Endothelial cell of umbilical vein (primary cell): ENCODE results near the gene CBLB. TPM values are rescaled to one million over a fixed set of nuclear protein-coding genes. Genes with fewer than 3 reads are reported as not detected.

Experiments used
- BruUV-seq: library from RNA; stranded (reverse); fragments of 400-500 nt; replicated peaks from 2 replicates; lab custom pipeline; 2021; lab: Mats Ljungman, UMichigan
- CTCF ChIA-PET: fragments of 300-600, 350-600 bp; sonication (Branson Sonifier 250); formaldehyde crosslinking; loops from one replicate; lab custom pipeline; 2021; ENCODE audit warnings: antibody characterized with exemption, inconsistent platforms; lab: Charles Lee
- POLR2A ChIA-PET: fragments of 300-600, 350-600 bp; sonication (Branson Sonifier 250); formaldehyde crosslinking; loops from one replicate; lab custom pipeline; 2021; ENCODE audit warnings: antibody characterized with exemption, inconsistent platforms; lab: Charles Lee
- DNase-seq: peaks from one replicate; pipeline ENCODE4 v3.0.0-alpha.2; 2011; ENCODE audit warnings: low read depth, low spot score
- FAIRE-seq: peaks from 2 replicates; lab custom pipeline; 2011; peaks lifted over from hg19 to GRCh38; lab: Jason Lieb, UNC
- H2AFZ ChIP-seq: 2 replicates; pipeline ENCODE4 v1.6.0; 2012; ENCODE audit warnings: low read depth, low read length, control low read depth, inconsistent platforms
- H3K27ac ChIP-seq: 2 replicates; pipeline ENCODE4 v1.5.1; 2011; ENCODE audit warnings: low read depth, mild to moderate bottlenecking, control low read depth, low read length, moderate library complexity; ENCODE audit not compliant: insufficient read depth
- H3K27me3 ChIP-seq, 2 experiments: 2 replicates each; pipeline versions ENCODE4 v1.6.0 to v1.6.1; 2011; ENCODE audit warnings: low read length in 2 of 2, mixed read lengths in 1 of 2; ENCODE audit not compliant: control insufficient read depth in 2 of 2, insufficient read depth in 2 of 2
- H3K36me3 ChIP-seq, 2 experiments: 2 replicates in 1 of 2; 3 replicates in 1 of 2; pipeline ENCODE4 v1.5.1; 2011; ENCODE audit warnings: low read length in 2 of 2, mild to moderate bottlenecking in 1 of 2, moderate library complexity in 1 of 2; ENCODE audit not compliant: control insufficient read depth in 2 of 2, insufficient read depth in 2 of 2; ENCODE audit errors: extremely low read depth in 1 of 2
- H3K4me1 ChIP-seq: 3 replicates; pipeline ENCODE4 v1.5.1; 2011; ENCODE audit warnings: mild to moderate bottlenecking, low read length; ENCODE audit not compliant: control insufficient read depth, insufficient read depth; ENCODE audit errors: extremely low read depth
- H3K4me2 ChIP-seq: 2 replicates; pipeline ENCODE4 v1.6.1; 2011; ENCODE audit warnings: low read length, control low read depth, mixed read lengths; ENCODE audit not compliant: insufficient read depth
- H3K4me3 ChIP-seq, 3 experiments: fragments of 200-600 bp in 1 of 3; sonication (generic), shearing (Covaris generic) in 1 of 3; replicated peaks in 1 of 3; 2 replicates each; pipeline ENCODE4 v1.5.1; 2011 to 2016; ENCODE audit warnings: control low read depth in 3 of 3, low read length in 3 of 3, mild to moderate bottlenecking in 2 of 3, inconsistent platforms in 1 of 3, low read depth in 1 of 3, moderate library complexity in 1 of 3; ENCODE audit not compliant: insufficient read depth in 1 of 3
- H3K79me2 ChIP-seq: 2 replicates; pipeline ENCODE4 v1.6.0; 2012; ENCODE audit warnings: low read length, inconsistent platforms; ENCODE audit not compliant: control insufficient read depth, insufficient read depth
- H3K9ac ChIP-seq: replicated peaks from 2 replicates; pipeline ENCODE3; 2011; ENCODE audit warnings: low read length, control low read depth; ENCODE audit not compliant: insufficient read depth; ENCODE audit errors: extremely low read depth
- H3K9me1 ChIP-seq: replicated peaks from 3 replicates; pipeline ENCODE4 v1.6.0; 2011; ENCODE audit warnings: mild to moderate bottlenecking, low read length; ENCODE audit not compliant: control insufficient read depth, insufficient read depth; ENCODE audit errors: extremely low read depth
- H3K9me3 ChIP-seq: replicated peaks from 2 replicates; pipeline ENCODE4 v1.5.1; 2012; ENCODE audit warnings: low read length, inconsistent platforms; ENCODE audit not compliant: control insufficient read depth, insufficient read depth
- H4K20me1 ChIP-seq: replicated peaks from 2 replicates; pipeline ENCODE3; 2011; ENCODE audit warnings: mild to moderate bottlenecking, low read length; ENCODE audit not compliant: control insufficient read depth, insufficient read depth; ENCODE audit errors: extremely low read depth
- EZH2 ChIP-seq: IDR thresholded peaks from 2 replicates; pipeline ENCODE4 v1.6.1; 2012; ENCODE audit warnings: borderline replicate concordance, low read depth, mild to moderate bottlenecking, moderate library complexity, low read length, inconsistent platforms; ENCODE audit not compliant: severe bottlenecking
- FOS ChIP-seq: IDR thresholded peaks from 2 replicates; pipeline ENCODE4 v1.6.1; 2011; ENCODE audit warnings: mild to moderate bottlenecking, low read length, moderate library complexity, borderline replicate concordance; ENCODE audit not compliant: insufficient read depth
- GATA2 ChIP-seq: IDR thresholded peaks from 2 replicates; pipeline ENCODE4 v1.7.0; 2011; ENCODE audit warnings: low read depth, mild to moderate bottlenecking, moderate library complexity, mixed read lengths, low read length; ENCODE audit not compliant: insufficient read length, insufficient read depth
- JUN ChIP-seq: IDR thresholded peaks from 2 replicates; pipeline ENCODE4 v1.6.1; 2011; ENCODE audit warnings: borderline replicate concordance, low read depth; ENCODE audit not compliant: insufficient read length, insufficient read depth
- MYC ChIP-seq: IDR thresholded peaks from one replicate; pipeline ENCODE4 v1.6.1; 2011; ENCODE audit warnings: mild to moderate bottlenecking, low read depth, low read length
- POLR2A ChIP-seq: IDR thresholded peaks from 2 replicates; pipeline ENCODE4 v1.6.1; 2012; ENCODE audit warnings: low read depth, mild to moderate bottlenecking, control low read depth, low read length
- POLR2AphosphoS5 ChIP-seq: IDR thresholded peaks from 2 replicates; pipeline ENCODE4 v1.6.1; 2012; ENCODE audit warnings: low read depth, mild to moderate bottlenecking, control low read depth, low read length, moderate library complexity; ENCODE audit not compliant: insufficient read depth
- dilution Hi-C: fragments of 300-500 bp; cut with MboI; formaldehyde crosslinking; loops from one replicate; pipeline ENCODE4 v1.15.0; 2019; ENCODE audit warnings: low sequenced_read_pairs; ENCODE audit not compliant: extremely low pct_ligation_motif_present
- intact Hi-C: fragments of 100-400 bp; cut with micrococcal nuclease; formaldehyde crosslinking; loops from one replicate; pipeline ENCODE4 v1.10.0; 2022
- polyA plus RNA-seq, 4 experiments: library from polyadenylated mRNA; depleted of rRNA in 3 of 4; stranded (reverse) in 3 of 4; unstranded in 1 of 4; fragments of >200 nt; gene quantifications; 2 replicates each; pipeline versions ENCODE4 v1.2.1 to v1.2.3, GENCODE V29; 2011 to 2012; ENCODE audit warnings: missing spikeins in 1 of 4
- total RNA-seq: library from RNA; stranded (reverse); gene quantifications from 2 replicates; pipeline ENCODE4 v1.2.3, GENCODE V29; 2021
- TF ChIP-seq, protein P1 (sequence below), 2 donors: IDR thresholded peaks; 1 replicate in 1 of 2; 2 replicates in 1 of 2; pipeline ENCODE4 v1.5.1; 2011; ENCODE audit warnings: low read length in 2 of 2, mild to moderate bottlenecking in 2 of 2, moderate library complexity in 2 of 2, control low read depth in 1 of 2, inconsistent platforms in 1 of 2, low read depth in 1 of 2; ENCODE audit not compliant: insufficient read depth in 1 of 2; ENCODE audit errors: extremely low read depth in 1 of 2
- TF ChIP-seq, protein P2 (sequence below): IDR thresholded peaks from 2 replicates; pipeline ENCODE4 v1.6.1; 2011; ENCODE audit not compliant: insufficient read depth, insufficient read length

Gene CBLB
- total and polyA plus RNA-seq, 2 donors (not counting 3 experiments of a cell fraction or from before 2014, with no cell fraction given) = 17.8 to 39.6 TPM

DNA sequence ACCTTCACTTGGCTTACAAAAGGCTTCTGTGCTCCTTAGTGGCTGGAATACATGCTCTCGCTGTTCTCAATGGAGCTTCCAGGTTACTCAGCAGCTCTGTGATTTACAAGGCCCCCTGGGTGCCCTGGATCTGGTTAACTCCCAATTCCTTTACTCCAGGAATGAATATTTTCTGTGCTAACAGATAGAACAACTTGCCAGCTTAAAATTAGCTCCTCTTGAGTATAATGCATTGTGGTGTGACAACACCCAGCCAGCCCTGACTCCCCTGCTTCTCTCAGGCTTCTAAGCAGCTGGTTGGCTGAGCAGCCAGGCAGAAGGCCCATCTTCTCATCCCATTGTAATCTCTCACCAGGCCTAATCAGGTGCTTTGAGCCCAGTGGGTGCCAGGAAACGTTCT is 255.7 kb downstream of the CBLB start:
- H2AFZ ChIP-seq = no peak overlapping the region

DNA sequence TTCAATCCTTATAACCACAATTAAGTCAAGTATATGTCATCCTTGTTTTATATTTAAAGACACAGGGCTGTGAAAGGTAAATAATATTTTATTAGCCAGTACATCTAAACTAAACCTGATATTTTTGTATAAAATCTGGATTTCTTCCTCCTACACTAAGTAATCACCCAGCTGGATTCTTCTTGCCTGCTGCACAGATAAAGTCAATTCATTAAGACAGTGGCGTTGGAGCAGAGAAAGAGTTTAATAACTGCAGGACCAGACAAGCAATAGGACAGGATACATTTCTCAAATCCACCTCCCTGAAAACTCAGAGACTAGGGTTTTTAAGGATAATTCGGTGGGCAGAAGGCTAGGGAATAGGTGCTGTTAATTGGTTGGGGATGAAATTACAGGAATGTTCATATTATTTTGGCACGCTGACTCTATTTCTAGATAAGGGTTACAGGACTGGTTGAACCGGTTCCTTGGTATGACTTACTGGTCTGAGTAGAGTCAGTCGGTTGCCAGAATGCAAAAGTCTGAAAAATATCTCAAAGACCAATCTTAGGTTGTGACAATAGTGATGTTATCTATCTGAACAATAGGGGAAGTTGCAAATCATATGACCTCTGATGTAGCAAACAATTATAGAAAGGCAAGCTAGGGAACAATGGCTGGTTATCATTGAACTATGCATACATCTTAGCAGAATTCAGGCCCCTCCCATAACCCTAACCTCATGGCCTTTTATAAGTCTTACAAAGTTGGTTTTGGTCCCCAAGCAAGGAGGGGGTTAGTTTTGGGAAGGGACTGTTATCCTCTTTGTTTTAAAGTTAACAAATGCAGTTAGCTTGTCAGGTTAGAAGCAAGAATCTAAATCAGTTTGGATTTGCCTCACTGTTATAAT is 257.3 kb downstream of the CBLB start:
- Histone ChIP-seq H3K9me3 (no peaks in the 10 kb centered on the region), H3K27me3 (no peaks in the 10 kb centered on the region), H3K27ac (no peak overlapping the region), H3K36me3 (no peaks in the 10 kb centered on the region), H4K20me1 (no peaks in the 10 kb centered on the region), H3K9ac (no peak overlapping the region), H3K79me2 (no peaks in the 10 kb centered on the region), H3K9me1 (no peaks in the 10 kb centered on the region), H3K4me3 (no peak overlapping the region), H2AFZ (no peak overlapping the region), H3K4me1 (no peaks in the 10 kb centered on the region), H3K4me2 (no peak overlapping the region)
- TF ChIP-seq, protein P1, sequence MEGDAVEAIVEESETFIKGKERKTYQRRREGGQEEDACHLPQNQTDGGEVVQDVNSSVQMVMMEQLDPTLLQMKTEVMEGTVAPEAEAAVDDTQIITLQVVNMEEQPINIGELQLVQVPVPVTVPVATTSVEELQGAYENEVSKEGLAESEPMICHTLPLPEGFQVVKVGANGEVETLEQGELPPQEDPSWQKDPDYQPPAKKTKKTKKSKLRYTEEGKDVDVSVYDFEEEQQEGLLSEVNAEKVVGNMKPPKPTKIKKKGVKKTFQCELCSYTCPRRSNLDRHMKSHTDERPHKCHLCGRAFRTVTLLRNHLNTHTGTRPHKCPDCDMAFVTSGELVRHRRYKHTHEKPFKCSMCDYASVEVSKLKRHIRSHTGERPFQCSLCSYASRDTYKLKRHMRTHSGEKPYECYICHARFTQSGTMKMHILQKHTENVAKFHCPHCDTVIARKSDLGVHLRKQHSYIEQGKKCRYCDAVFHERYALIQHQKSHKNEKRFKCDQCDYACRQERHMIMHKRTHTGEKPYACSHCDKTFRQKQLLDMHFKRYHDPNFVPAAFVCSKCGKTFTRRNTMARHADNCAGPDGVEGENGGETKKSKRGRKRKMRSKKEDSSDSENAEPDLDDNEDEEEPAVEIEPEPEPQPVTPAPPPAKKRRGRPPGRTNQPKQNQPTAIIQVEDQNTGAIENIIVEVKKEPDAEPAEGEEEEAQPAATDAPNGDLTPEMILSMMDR (IDR thresholded peaks at IDR 0.05; ENCODE audit: extremely low read depth in 1 of 2, insufficient read depth in 1 of 2, low read depth in 1 of 2, low read length in 2 of 2) = no peak
- TF ChIP-seq, protein P2, sequence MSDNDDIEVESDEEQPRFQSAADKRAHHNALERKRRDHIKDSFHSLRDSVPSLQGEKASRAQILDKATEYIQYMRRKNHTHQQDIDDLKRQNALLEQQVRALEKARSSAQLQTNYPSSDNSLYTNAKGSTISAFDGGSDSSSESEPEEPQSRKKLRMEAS = no peak
- no peak for TF ChIP-seq EZH2
- TF ChIP-seq GATA2 = no peak
- TF ChIP-seq JUN = no peak
- no peak for TF ChIP-seq POLR2AphosphoS5
- no peak for TF ChIP-seq MYC
- no peak for TF ChIP-seq FOS
- no peak for TF ChIP-seq POLR2A
- no TSS peak for BruUV-seq
- ChIA-PET CTCF (no interaction called here), POLR2A (no interaction called here)
- no peak for FAIRE-seq
- no peak for DNase-seq
- intact Hi-C loops (no loop called here), dilution Hi-C loops (no loop called here)

More for the DNA sequence above, 255.7 kb downstream of the CBLB start:
- Histone ChIP-seq H4K20me1 (no peaks in the 10 kb centered on the region), H3K9me3 (no peaks in the 10 kb centered on the region), H3K9me1 (no peaks in the 10 kb centered on the region), H3K27me3 (no peaks in the 10 kb centered on the region), H3K27ac (no peak overlapping the region), H3K79me2 (no peaks in the 10 kb centered on the region), H3K4me2 (no peak overlapping the region), H3K4me3 (no peak overlapping the region), H3K9ac (no peak overlapping the region), H3K4me1 (no peaks in the 10 kb centered on the region), H3K36me3 (no peaks in the 10 kb centered on the region)
- ChIA-PET POLR2A (no interaction called here), CTCF (interaction anchor here (1.4 kb wide), 1 partner anchor 15 kb away, joined by 3 read pairs; no protein-coding TSS in a partner anchor)
- DNase-seq = no peak
- TF ChIP-seq GATA2 (no peak), FOS (no peak), JUN (no peak), MYC (no peak), POLR2AphosphoS5 (no peak)
- TF ChIP-seq, protein P2 = no peak
- FAIRE-seq = no peak
- intact Hi-C loops = no loop called here
- no TSS peak for BruUV-seq
- dilution Hi-C loops = no loop called here
